GM12865 (cell line): Measurements from ENCODE around the gene ARPP21.
A peak's percentile ranks its signal among the peaks of the same experiment; 100 is the strongest.

Experiments
- DNase-seq: peaks from one replicate; pipeline ENCODE4 v3.0.0; 2010; ENCODE audit warnings: low read depth
- H3K4me3 ChIP-seq: 2 replicates; pipeline ENCODE4 v1.5.1; 2011; ENCODE audit warnings: mild to moderate bottlenecking, low read depth, low read length, control low read depth
- CTCF ChIP-seq: IDR thresholded peaks from 2 replicates; pipeline ENCODE4 v1.5.1; 2011; ENCODE audit warnings: low read length, control low read depth, low read depth, inconsistent platforms; ENCODE audit not compliant: insufficient read depth; ENCODE audit errors: missing control alignments

ARPP21 gene

GRCh38 chr3:35639254-35640186 is at the start of gene ARPP21:
Gene ARPP21 (plus strand): TSS chr3:35639525. CDS start chr3:35681752, 42,227 bp downstream.
- no peak within 1 kb of the TSS for H3K4me3 ChIP-seq

GRCh38 chr3:35592589-35593295 is 46.6 kb upstream of the ARPP21 start:
- no peak overlapping the region for H3K4me3 ChIP-seq
- no peak for TF ChIP-seq CTCF
- DNase-seq = peak; percentile 6

More at GRCh38 chr3:35639254-35640186, at the start of gene ARPP21:
- DNase-seq = no peak
- TF ChIP-seq CTCF = no peak

GRCh38 chr3:35594739-35595138 is 44.6 kb upstream of the ARPP21 start:
- DNase-seq = no peak
- no peak for TF ChIP-seq CTCF

GRCh38 chr3:35596335-35596995 is 42.9 kb upstream of the ARPP21 start:
- no peak for TF ChIP-seq CTCF
- DNase-seq = no peak
- no peak overlapping the region for H3K4me3 ChIP-seq

More at GRCh38 chr3:35594739-35595138, 44.6 kb upstream of the ARPP21 start:
- H3K4me3 ChIP-seq = no peak overlapping the region

- no peak for DNase-seq
- no peak overlapping the region for H3K4me3 ChIP-seq
- TF ChIP-seq CTCF = no peak
These were observed 41.8 kb upstream of the ARPP21 start for GRCh38 chr3:35597490-35597889.

- no peak overlapping the region for H3K4me3 ChIP-seq
- no peak for TF ChIP-seq CTCF
These were observed 40.5 kb upstream of the ARPP21 start for GRCh38 chr3:35598804-35599203.

More at GRCh38 chr3:35598804-35599203, 40.5 kb upstream of the ARPP21 start:
- no peak for DNase-seq
